ENCODE results near the gene OR10H5.

- TF ChIP-seq CTCF (conservative IDR thresholded peaks at IDR 0.05; ENCODE audit: low read depth in 2 of 2) (no peak), POLR2AphosphoS5 (IDR thresholded peaks at IDR 0.05; ENCODE audit: low read depth) (no peak), CREB1 (CRISPR knock-in tag; IDR thresholded peaks at IDR 0.05; ENCODE audit: low read depth) (no peak), EZH2 (IDR thresholded peaks at IDR 0.05; ENCODE audit: low read depth, unreplicated experiment) (no peak), NANOG (IDR thresholded peaks at IDR 0.05; ENCODE audit: borderline replicate concordance) (no peak), ZNF114 (CRISPR knock-in tag; IDR thresholded peaks at IDR 0.05) (no peak), REST (IDR thresholded peaks at IDR 0.05; ENCODE audit: unreplicated experiment) (no peak), ETS1 (IDR thresholded peaks at IDR 0.05) (no peak), JUNB (IDR thresholded peaks at IDR 0.05; ENCODE audit: unreplicated experiment) (no peak)
Observed at GRCh38 chr19:15815306-15815705, 27.8 kb downstream of the OR10H5 start, which contains the start of gene OR10H1.

Data from GM23338 (cell line).